Activated CD4-positive, alpha-beta memory T cell treated with anti-CD3 and anti-CD28 coated beads for 36 hours (primary cell): ENCODE measurements around the gene TICRR. TPM values are rescaled to one million over a fixed set of nuclear protein-coding genes. Genes with fewer than 3 reads are reported as not detected.
"Not testable (repeated sequence)": the region's sequence is repeated elsewhere in the genome, so short reads cannot be mapped to it uniquely, and the experiment has no call there.

Experiments
- CTCF ChIA-PET: fragments of 350-600 bp; sonication (Branson Sonifier 250); formaldehyde crosslinking; loops from one replicate; lab custom pipeline; 2021; ENCODE audit warnings: antibody characterized with exemption, inconsistent platforms; lab: Charles Lee
- POLR2A ChIA-PET: fragments of 350-600 bp; sonication (Branson Sonifier 250); formaldehyde crosslinking; loops from one replicate; lab custom pipeline; 2021; ENCODE audit warnings: antibody characterized with exemption; lab: Charles Lee
- DNase-seq: peaks from one replicate; pipeline ENCODE4 v3.0.0-alpha.2; 2020
- H3K27ac Mint-ChIP-seq: one replicate; pipeline ENCODE4 v1.8.0; 2021; ENCODE audit warnings: mixed read lengths
- H3K27me3 Mint-ChIP-seq: one replicate; pipeline ENCODE4 v1.8.0; 2021; ENCODE audit warnings: mixed read lengths
- H3K36me3 Mint-ChIP-seq: one replicate; pipeline ENCODE4 v1.8.0; 2021; ENCODE audit warnings: mixed read lengths
- H3K4me1 Mint-ChIP-seq: one replicate; pipeline ENCODE4 v1.8.0; 2021; ENCODE audit warnings: low read depth, mixed read lengths
- H3K4me3 Mint-ChIP-seq: one replicate; pipeline ENCODE4 v1.8.0; 2021; ENCODE audit warnings: mild to moderate bottlenecking, mixed read lengths
- H3K9me3 Mint-ChIP-seq: one replicate; pipeline ENCODE4 v1.8.0; 2021; ENCODE audit warnings: mixed read lengths
- intact Hi-C: fragments of 100-400 bp; cut with micrococcal nuclease; formaldehyde crosslinking; loops from one replicate; pipeline ENCODE4 v1.15.1; 2023
- total RNA-seq, 2 experiments: library from RNA; stranded (reverse); gene quantifications; one replicate each; pipeline ENCODE4 v1.2.3, GENCODE V29; 2021

The TICRR gene
- total RNA-seq, 2 experiments from 2014 or later = 16.8 to 18.0 TPM

DNA sequence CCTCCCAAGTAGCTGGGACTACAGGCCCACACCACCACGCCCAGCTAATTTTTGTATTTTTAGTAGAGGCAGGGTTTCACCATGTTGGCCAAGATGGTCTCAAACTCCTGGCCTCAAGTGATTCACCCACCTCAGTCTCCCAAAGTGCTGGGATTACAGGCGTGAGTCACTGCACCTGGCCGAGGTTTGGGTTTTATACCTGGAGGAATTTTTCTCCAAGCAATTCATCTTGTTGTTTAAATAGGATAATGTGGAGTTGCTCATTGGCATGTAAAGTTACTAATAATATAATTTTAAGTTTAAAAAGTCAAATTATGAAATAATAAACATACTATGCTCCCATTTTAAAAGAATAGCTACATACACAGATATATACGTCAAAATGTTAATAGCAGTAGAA lies 26.1 kb upstream of the TICRR start:
- DNase-seq, H3K4me1 Mint-ChIP-seq, H3K27ac Mint-ChIP-seq, H3K36me3 Mint-ChIP-seq, H3K9me3 Mint-ChIP-seq, H3K27me3 Mint-ChIP-seq, intact Hi-C loops, POLR2A ChIA-PET, H3K4me3 Mint-ChIP-seq: not testable (repeated sequence)
- CTCF ChIA-PET = interaction anchor here (1.4 to 1.7 kb wide), 2 partner anchors 10 to 54 kb away, joined by 3 to 4 read pairs; no protein-coding TSS in a partner anchor

DNA sequence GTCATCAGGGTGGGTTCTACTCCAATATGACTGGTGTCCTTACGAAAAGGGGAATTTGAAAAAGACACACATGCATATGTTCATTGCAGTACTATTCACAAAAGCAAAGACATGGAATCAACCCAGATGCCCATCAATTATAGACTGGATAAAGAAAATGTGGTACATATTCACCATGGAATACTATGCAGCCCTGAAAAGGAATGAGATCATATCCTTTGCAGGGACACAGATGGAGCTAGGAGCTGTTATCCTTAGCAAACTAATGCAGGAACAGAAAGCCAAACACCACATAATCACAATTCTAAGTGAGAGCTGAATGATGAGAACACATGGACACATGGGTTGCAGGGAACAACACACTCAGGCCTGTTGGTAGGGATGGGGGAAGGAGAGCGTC lies 24.8 kb upstream of the TICRR start:
- no peaks in the 10 kb centered on the region for H3K36me3 Mint-ChIP-seq
- POLR2A ChIA-PET = no interaction called here
- peaks cover 2% of the 10 kb centered on the region for H3K27me3 Mint-ChIP-seq
- H3K4me3 Mint-ChIP-seq = no peak overlapping the region
- CTCF ChIA-PET = interaction anchor here (1.7 kb wide), 1 partner anchor 8 kb away, joined by 4 read pairs; no protein-coding TSS in a partner anchor
- DNase-seq = no peak
- H3K4me1 Mint-ChIP-seq = peaks cover 4% of the 10 kb centered on the region
- no peak overlapping the region for H3K27ac Mint-ChIP-seq
- intact Hi-C loops = no loop called here
- H3K9me3 Mint-ChIP-seq = no peaks in the 10 kb centered on the region

DNA sequence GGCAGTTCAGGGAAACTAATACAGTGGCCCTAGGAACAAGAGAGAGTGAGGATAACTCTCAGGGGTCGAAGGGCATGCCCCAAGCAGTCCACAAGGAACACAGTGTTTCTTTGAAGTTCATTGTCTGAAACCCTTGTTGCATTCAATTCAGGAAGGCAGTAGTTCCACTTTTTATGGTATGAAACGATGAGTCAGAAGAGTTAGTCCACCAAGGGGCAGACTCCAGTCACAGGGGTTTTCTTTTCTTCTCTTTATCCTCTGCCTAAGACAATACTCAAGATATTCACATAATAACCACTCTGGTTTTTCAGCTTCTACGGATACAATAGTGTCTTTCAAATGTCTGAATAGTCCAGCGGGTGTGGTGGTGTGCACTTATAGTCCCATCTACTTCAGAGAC lies 23.7 kb upstream of the TICRR start:
- Mint-ChIP-seq H3K27me3 (peaks cover 2% of the 10 kb centered on the region), H3K4me3 (no peak overlapping the region), H3K4me1 (peaks cover 4% of the 10 kb centered on the region), H3K27ac (no peak overlapping the region), H3K9me3 (no peaks in the 10 kb centered on the region), H3K36me3 (no peaks in the 10 kb centered on the region)
- intact Hi-C loops = no loop called here
- DNase-seq = no peak
- ChIA-PET POLR2A (no interaction called here), CTCF (interaction anchor here (0.6 kb wide), 1 partner anchor 56 kb away, joined by 3 read pairs; no protein-coding TSS in a partner anchor)

DNA sequence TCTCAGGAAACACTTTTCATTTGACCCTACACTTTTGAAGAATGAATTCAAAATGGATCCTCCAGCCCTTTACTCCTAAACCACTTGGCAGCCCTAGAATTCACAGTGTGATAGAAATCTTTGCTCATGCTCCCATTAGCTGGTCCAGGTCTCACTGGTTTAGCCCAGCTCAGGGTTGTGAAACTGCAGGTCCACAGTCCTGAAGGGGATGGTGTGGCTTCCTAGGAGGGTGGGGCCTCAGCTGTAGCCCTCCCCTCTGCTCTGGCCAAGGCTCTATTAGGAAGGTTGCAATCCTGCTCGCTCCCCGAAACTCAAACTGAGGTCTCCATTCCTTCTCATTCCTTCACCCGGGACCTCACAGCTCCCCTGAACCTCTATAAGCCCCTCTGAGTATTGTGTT lies 21.6 kb upstream of the TICRR start:
- CTCF ChIA-PET = interaction anchor here (0.5 to 1.6 kb wide), 3 partner anchors 8 to 197 kb away, joined by 3 to 7 read pairs (median 3); no protein-coding TSS in a partner anchor

DNA sequence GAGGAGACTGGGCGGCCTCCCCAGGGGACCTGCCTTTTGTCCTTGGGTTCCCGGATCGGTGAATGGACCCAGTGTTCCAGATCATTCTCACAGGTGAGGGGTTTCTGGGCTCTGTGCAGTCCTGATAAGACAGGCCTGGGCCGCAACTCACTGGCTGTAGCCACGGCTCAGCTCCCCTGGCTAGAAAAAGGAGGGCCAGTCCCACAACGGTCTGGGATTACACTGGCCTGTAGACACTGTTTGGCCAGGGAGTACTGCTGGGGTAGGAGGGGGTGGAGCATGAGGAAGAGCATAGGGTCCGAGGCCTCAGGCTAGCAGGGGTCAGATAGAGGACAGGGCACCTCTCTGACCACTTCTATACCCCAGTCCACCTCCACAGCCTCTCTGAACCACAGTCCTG lies 21.0 kb upstream of the TICRR start:
- Mint-ChIP-seq H3K4me1 (peaks cover 4% of the 10 kb centered on the region), H3K4me3 (no peak overlapping the region), H3K36me3 (no peaks in the 10 kb centered on the region), H3K27ac (no peak overlapping the region), H3K9me3 (no peaks in the 10 kb centered on the region), H3K27me3 (peaks cover 4% of the 10 kb centered on the region)
- no peak for DNase-seq
- ChIA-PET CTCF (interaction anchor here (0.5 to 1.6 kb wide), 5 partner anchors 8 to 197 kb away, joined by 3 to 7 read pairs (median 3); partner anchors contain the start of gene TICRR), POLR2A (no interaction called here)
- intact Hi-C loops = no loop called here

More for the DNA sequence above, 21.6 kb upstream of the TICRR start:
- H3K27me3 Mint-ChIP-seq = peaks cover 2% of the 10 kb centered on the region
- intact Hi-C loops = no loop called here
- peaks cover 4% of the 10 kb centered on the region for H3K4me1 Mint-ChIP-seq
- POLR2A ChIA-PET = no interaction called here
- DNase-seq = no peak
- no peaks in the 10 kb centered on the region for H3K9me3 Mint-ChIP-seq
- H3K36me3 Mint-ChIP-seq = no peaks in the 10 kb centered on the region
- no peak overlapping the region for H3K4me3 Mint-ChIP-seq
- no peak overlapping the region for H3K27ac Mint-ChIP-seq

DNA sequence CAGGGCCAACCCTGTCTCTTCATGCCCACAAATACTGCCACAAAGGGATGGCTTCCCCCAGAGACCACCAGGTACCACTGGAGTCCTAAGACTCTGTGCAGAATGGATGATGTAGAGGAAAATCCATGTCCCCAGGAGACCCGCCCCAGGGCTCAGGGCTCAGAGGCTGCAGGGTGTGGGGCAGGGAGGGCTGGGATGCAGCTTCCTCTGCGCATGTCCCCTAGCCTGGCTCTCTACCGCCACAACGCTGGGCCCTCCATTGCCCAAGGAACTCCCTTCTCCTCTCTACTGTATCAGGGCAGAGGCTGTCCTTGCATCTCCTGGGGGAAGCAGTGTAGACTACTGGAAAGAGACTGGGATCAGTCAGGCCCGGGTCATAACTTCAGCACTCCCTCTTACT lies 19.5 kb upstream of the TICRR start:
- Mint-ChIP-seq H3K4me1 (peaks cover 4% of the 10 kb centered on the region), H3K4me3 (no peak overlapping the region), H3K27me3 (peaks cover 4% of the 10 kb centered on the region), H3K27ac (no peak overlapping the region), H3K9me3 (no peaks in the 10 kb centered on the region), H3K36me3 (no peaks in the 10 kb centered on the region)
- intact Hi-C loops = loop anchor here (2.0 to 5.0 kb wide), 2 partner anchors 61 to 113 kb away; no protein-coding TSS in a partner anchor
- POLR2A ChIA-PET = no interaction called here
- no peak for DNase-seq
- CTCF ChIA-PET = interaction anchor here (1.2 to 1.6 kb wide), 3 partner anchors 61 to 197 kb away, joined by 3 to 4 read pairs (median 4); no protein-coding TSS in a partner anchor

DNA sequence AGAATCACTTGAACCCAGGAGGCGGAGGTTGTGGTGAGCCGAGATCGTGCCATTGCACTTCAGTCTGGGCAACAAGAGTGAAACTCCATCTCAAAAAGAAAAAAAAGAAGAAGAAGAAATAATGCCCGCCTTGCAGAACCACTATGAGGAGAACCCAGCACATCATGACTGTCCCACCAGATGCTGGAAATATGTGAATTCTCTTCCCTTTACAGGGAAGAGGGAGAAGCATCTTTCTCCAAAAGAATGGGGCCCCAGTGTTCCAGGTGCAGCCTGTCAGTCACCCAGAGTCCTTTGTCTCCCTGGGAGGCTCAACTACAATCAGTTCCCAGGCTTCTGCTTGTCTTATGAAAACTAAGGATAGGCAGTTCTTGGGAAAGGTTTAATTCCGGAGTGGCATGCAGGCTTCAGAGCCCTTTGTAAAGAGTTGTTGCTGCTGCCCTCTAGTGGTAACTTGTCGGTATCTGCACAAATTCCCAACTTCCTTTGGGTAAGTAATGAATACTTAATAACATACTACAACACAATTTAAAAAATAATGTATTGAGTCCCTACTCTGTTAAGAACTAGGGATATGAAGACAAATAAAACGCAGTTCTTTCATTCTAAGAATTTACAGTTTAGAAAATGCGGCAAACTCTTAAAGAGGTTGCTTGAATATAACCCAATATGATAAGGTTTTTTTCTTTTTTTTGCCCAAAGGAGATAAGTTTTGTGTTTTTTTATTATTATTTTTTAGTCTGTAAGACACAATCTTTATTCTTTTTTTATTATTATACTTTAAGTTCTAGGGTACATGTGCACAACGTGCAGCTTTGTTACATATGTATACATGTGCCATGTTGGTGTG lies 18.6 kb upstream of the TICRR start:
- peak; percentile 49 for DNase-seq
- ChIA-PET POLR2A (no interaction called here), CTCF (interaction anchor here (1.2 kb wide), 1 partner anchor 62 kb away, joined by 3 read pairs; no protein-coding TSS in a partner anchor)
- intact Hi-C loops = loop anchor here (2.0 to 5.0 kb wide), 2 partner anchors 62 to 114 kb away; no protein-coding TSS in a partner anchor
- no peak overlapping the region for H3K27ac Mint-ChIP-seq
- no peaks in the 10 kb centered on the region for H3K9me3 Mint-ChIP-seq
- peaks cover 1% of the 10 kb centered on the region for H3K4me1 Mint-ChIP-seq
- H3K4me3 Mint-ChIP-seq = no peak overlapping the region
- H3K36me3 Mint-ChIP-seq = no peaks in the 10 kb centered on the region
- peaks cover 4% of the 10 kb centered on the region for H3K27me3 Mint-ChIP-seq

DNA sequence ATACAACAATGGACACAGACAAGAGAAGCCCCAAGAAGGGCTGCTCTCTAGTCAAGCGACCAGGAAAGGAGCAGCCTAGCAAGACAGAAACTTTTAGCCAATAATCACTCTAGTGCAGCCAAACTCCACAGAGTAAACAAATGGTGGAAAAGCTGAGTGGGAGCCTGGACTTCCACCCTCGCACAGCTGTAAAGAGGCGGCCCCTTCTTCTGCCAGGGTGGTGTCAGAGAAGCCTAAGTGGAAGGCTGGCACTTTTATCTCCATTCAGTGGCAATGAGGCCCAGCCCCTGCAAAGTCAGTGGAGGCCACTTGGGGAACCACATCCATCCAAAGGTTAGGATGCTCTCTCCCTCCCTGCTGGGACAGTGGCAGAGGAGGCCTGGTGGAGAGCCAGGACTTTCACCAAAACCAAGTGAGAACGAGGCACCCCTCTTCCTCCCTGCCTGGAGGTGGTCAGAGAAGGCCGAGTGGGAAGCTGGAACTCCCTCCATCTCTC lies 15.5 kb upstream of the TICRR start:
- H3K27ac Mint-ChIP-seq = no peak overlapping the region
- no peaks in the 10 kb centered on the region for H3K4me1 Mint-ChIP-seq
- DNase-seq = no peak
- intact Hi-C loops = loop anchor here (5.0 kb wide), 1 partner anchor 118 kb away; no protein-coding TSS in a partner anchor
- POLR2A ChIA-PET = no interaction called here
- no peaks in the 10 kb centered on the region for H3K9me3 Mint-ChIP-seq
- H3K36me3 Mint-ChIP-seq = no peaks in the 10 kb centered on the region
- CTCF ChIA-PET = interaction anchor here (2.3 kb wide), 1 partner anchor 201 kb away, joined by 8 read pairs; no protein-coding TSS in a partner anchor
- no peak overlapping the region for H3K4me3 Mint-ChIP-seq
- H3K27me3 Mint-ChIP-seq = peaks cover 6% of the 10 kb centered on the region

DNA sequence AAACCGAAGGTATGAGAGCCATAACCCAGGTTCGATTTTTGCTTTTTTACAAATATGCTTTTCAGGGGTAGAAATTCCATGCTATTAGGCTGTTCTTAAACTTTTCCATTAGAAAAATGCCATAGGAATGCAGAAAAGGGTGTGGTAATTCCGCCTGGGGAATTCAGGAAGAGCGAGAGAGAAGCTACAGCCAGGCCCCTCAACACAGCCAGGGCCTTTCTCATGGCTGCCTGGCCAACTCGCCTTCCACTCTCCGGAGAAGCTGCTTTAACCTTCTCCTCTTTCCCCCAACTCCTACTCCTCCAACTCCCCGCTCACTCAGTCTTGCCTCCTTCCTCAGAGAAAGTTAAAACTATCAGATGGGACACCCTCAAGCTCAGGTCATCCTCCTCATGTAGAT lies 9.1 kb upstream of the TICRR start:
- ChIA-PET POLR2A (no interaction called here), CTCF (no interaction called here)
- Mint-ChIP-seq H3K27me3 (peaks cover 21% of the 10 kb centered on the region), H3K36me3 (no peaks in the 10 kb centered on the region), H3K27ac (no peak overlapping the region), H3K9me3 (no peaks in the 10 kb centered on the region), H3K4me1 (no peaks in the 10 kb centered on the region), H3K4me3 (no peak overlapping the region)
- no peak for DNase-seq
- intact Hi-C loops = no loop called here

DNA sequence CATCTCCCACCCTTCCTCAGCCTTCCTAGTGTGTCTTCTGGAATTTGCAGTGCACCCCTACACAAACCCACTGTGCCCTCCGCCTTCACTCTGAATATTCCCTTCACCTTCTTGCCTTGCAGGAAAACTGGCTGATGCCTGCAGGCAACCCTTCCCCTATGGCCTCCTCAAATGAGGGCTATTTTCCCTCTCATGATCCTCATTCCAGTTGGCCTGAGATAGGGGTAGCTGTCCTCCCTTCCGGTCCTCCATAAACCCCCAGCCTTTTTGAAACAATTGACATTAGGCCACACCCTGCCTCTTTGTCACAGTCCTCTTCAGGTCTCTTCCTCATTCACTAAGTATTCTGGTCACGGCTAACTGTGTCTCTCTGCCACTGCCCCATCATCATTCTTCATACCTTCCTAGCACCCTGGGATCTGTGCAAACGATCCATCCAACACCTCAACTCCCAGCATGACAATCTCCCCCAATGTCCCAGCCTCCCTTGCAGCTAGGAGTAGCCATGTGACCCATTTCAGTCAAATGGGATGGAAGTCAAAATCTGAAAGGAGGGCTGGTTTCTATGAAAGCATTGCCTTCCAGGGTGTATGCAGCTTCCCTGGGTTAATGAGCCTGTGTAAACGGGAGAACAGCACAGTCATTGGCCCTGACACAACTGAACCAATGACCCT lies 8.5 kb upstream of the TICRR start:
- no peaks in the 10 kb centered on the region for H3K4me1 Mint-ChIP-seq
- H3K27me3 Mint-ChIP-seq = peaks cover 22% of the 10 kb centered on the region
- no peaks in the 10 kb centered on the region for H3K9me3 Mint-ChIP-seq
- H3K4me3 Mint-ChIP-seq = no peak overlapping the region
- CTCF ChIA-PET = no interaction called here
- intact Hi-C loops = no loop called here
- H3K36me3 Mint-ChIP-seq = no peaks in the 10 kb centered on the region
- POLR2A ChIA-PET = no interaction called here
- DNase-seq = no peak
- no peak overlapping the region for H3K27ac Mint-ChIP-seq

DNA sequence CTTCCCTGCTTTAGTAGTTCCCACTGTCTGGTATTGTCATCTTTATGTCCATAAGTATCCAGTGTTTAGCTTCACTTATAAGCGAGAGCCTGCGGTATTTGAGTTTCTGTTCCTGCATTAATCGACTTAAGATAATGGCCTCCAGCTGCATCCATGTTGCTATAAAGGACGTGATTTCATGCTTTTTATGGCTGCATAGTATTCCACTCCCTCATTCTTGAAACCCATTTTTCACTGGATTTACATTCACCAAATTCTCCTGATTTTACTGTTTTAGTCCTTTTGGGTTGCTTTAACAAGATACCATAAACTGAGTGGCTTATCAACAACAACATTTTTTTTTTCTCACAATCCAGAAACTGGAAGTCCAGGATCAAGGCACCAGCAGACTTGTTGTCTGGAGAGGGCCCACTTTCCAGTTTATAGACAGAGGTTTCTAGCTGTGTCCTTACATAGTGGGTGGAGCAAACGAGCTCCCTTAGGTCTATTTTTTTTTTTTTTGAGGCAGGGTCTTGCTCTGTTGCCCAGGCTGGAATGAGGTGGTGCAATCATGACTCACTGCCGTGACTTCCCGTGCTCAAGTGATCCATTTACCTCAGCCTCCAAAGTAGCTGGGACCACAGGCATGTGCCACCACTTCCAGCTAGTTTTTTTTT lies 6.1 kb upstream of the TICRR start:
- H3K36me3 Mint-ChIP-seq = no peaks in the 10 kb centered on the region
- POLR2A ChIA-PET = no interaction called here
- H3K4me3 Mint-ChIP-seq = no peak overlapping the region
- CTCF ChIA-PET = interaction anchor here (0.7 kb wide), 1 partner anchor 54 kb away, joined by 3 read pairs; no protein-coding TSS in a partner anchor
- peaks cover 26% of the 10 kb centered on the region for H3K27me3 Mint-ChIP-seq
- no peaks in the 10 kb centered on the region for H3K9me3 Mint-ChIP-seq
- no peak overlapping the region for H3K27ac Mint-ChIP-seq
- no peak for DNase-seq
- intact Hi-C loops = no loop called here
- H3K4me1 Mint-ChIP-seq = no peaks in the 10 kb centered on the region
